Activated CD8-positive, alpha-beta memory T cell treated with anti-CD3 and anti-CD28 coated beads for 24 hours (primary cell): ENCODE measurements around the gene SIDT1.

Experiments used
- DNase-seq: peaks from one replicate; pipeline ENCODE4 v3.0.0-alpha.2; 2020

The SIDT1 gene

GRCh38 chr3:113531826-113532697 is at the start of gene SIDT1:
Gene SIDT1 (plus strand): TSS chr3:113532555. CDS start chr3:113533022, 467 bp downstream.
- DNase-seq, result peak; percentile 80

GRCh38 chr3:113485161-113485609 is 47.2 kb upstream of the SIDT1 start:
- no peak for DNase-seq

GRCh38 chr3:113495035-113495434 is 37.3 kb upstream of the SIDT1 start:
- DNase-seq, result no peak

GRCh38 chr3:113496924-113497323 is 35.4 kb upstream of the SIDT1 start:
- DNase-seq, result no peak

- no peak for DNase-seq
Observed at GRCh38 chr3:113498221-113499005, 33.9 kb upstream of the SIDT1 start.

- no peak for DNase-seq
Observed at GRCh38 chr3:113499081-113499480, 33.3 kb upstream of the SIDT1 start.

- DNase-seq, result no peak
Observed at GRCh38 chr3:113501597-113501996, 30.8 kb upstream of the SIDT1 start.

- no peak for DNase-seq
Observed at GRCh38 chr3:113505867-113506266, 26.5 kb upstream of the SIDT1 start.

- DNase-seq, result no peak
Observed at GRCh38 chr3:113507501-113508067, 24.8 kb upstream of the SIDT1 start.

- DNase-seq, result no peak
Observed at GRCh38 chr3:113508966-113509365, 23.4 kb upstream of the SIDT1 start.

- no peak for DNase-seq
Observed at GRCh38 chr3:113514265-113514769, 18.0 kb upstream of the SIDT1 start.

- DNase-seq, result no peak
Observed at GRCh38 chr3:113516115-113516505, 16.2 kb upstream of the SIDT1 start.

- DNase-seq, result no peak
Observed at GRCh38 chr3:113521981-113522380, 10.4 kb upstream of the SIDT1 start.

- no peak for DNase-seq
Observed at GRCh38 chr3:113523241-113523640, 9.1 kb upstream of the SIDT1 start.

- DNase-seq, result peak; percentile 83
Observed at GRCh38 chr3:113532698-113533533, 561 bp downstream of the SIDT1 start.

GRCh38 chr3:113533534-113533892 is 1.2 kb downstream of the SIDT1 start:
- DNase-seq, result no peak

- peak; percentile 65 for DNase-seq
Observed at GRCh38 chr3:113534365-113534764, 2.0 kb downstream of the SIDT1 start.

GRCh38 chr3:113535898-113536297 is 3.5 kb downstream of the SIDT1 start:
- DNase-seq, result no peak

GRCh38 chr3:113536627-113537101 is 4.3 kb downstream of the SIDT1 start:
- DNase-seq, result no peak

GRCh38 chr3:113537155-113537554 is 4.8 kb downstream of the SIDT1 start:
- no peak for DNase-seq

GRCh38 chr3:113541519-113541918 is 9.2 kb downstream of the SIDT1 start:
- DNase-seq, result no peak

- DNase-seq, result no peak
Observed at GRCh38 chr3:113545594-113545993, 13.2 kb downstream of the SIDT1 start.
